Muscle of leg (tissue), 11 donors: ENCODE data around the gene BPIFB2. TPM values are rescaled to one million over a fixed set of nuclear protein-coding genes. Genes with fewer than 3 reads are reported as not detected.

Experiments used
- DNase-seq: peaks from one replicate; pipeline ENCODE4 v3.0.0; 2013
- H3K27ac ChIP-seq: one replicate; pipeline ENCODE4 v1.5.1; 2013; ENCODE audit warnings: mild to moderate bottlenecking, low read length, control low read depth
- H3K27me3 ChIP-seq: one replicate; pipeline ENCODE4 v1.6.1; 2013; ENCODE audit warnings: low read length; ENCODE audit not compliant: control insufficient read depth, insufficient read depth
- H3K36me3 ChIP-seq: one replicate; pipeline ENCODE4 v1.6.1; 2013; ENCODE audit warnings: low read length; ENCODE audit not compliant: control insufficient read depth, insufficient read depth
- H3K4me1 ChIP-seq: one replicate; pipeline ENCODE4 v1.6.1; 2013; ENCODE audit warnings: low read length; ENCODE audit not compliant: control insufficient read depth, insufficient read depth
- H3K4me3 ChIP-seq: one replicate; pipeline ENCODE4 v1.5.1; 2013; ENCODE audit warnings: low read length, control low read depth
- H3K9me3 ChIP-seq: replicated peaks from 2 replicates; pipeline ENCODE4 v1.6.1; 2013; ENCODE audit warnings: low read depth, low read length; ENCODE audit not compliant: control insufficient read depth
- WGBS: methylation state at CpG from one replicate; pipeline ENCODE4 v1.1.5; 2013; ENCODE audit warnings: missing lambda C conversion rate; ENCODE audit not compliant: insufficient coverage; 5-methylcytosine and 5-hydroxymethylcytosine counted together
- polyA plus RNA-seq, 8 donors: library from polyadenylated mRNA; unstranded; fragments of 120-200 nt; gene quantifications; one replicate each; pipeline versions ENCODE4 v1.2.1 to v1.2.3, GENCODE V29; 2013; ENCODE audit warnings: inconsistent platforms in 1 of 8, low replicate concordance in 1 of 8; ENCODE audit not compliant: insufficient read length in 8 of 8, insufficient read depth in 1 of 8
- total RNA-seq: library from RNA; stranded (reverse); fragments of 120-200 nt; gene quantifications from one replicate; pipeline ENCODE4 v1.2.4, GENCODE V29; 2013

BPIFB2 gene
- total and polyA plus RNA-seq, 9 donors = 0.10 TPM; not detected in 8

DNA sequence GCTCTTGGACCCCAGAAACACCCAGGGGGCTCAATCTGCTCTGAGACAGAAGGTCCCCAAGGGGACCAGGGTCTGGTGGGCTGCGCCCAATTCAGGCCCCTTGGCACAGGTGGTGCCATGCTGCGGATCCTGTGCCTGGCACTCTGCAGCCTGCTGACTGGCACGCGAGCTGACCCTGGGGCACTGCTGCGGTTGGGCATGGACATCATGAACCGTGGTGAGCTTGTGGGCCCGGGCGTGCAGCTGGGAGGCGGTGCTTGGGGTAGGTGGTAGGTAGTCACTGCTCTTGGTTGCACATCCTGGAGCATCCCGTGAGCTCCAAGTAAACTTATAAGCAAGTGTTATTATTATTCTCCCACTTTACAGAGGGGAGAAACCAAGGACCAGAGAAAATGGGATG lies 24.0 kb downstream of the BPIFB2 start, which contains the start of gene BPIFB6:
Gene BPIFB6, plus strand, starts transcription at position 118 of the 400 bp plus-strand sequence. Its CDS starts 0 bp downstream, at position 118.
- Histone ChIP-seq H3K4me3 (no peak within 1 kb of the TSS), H3K36me3 (no peaks in the 10 kb centered on the region), H3K4me1 (no peaks in the 10 kb centered on the region), H3K27ac (no peak within 1 kb of the TSS), H3K27me3 (peaks cover 11% of the 10 kb centered on the region), H3K9me3 (no peaks in the 10 kb centered on the region)
- no peak for DNase-seq
- 84% methylated on average over 8 of the region's 10 CpGs for WGBS

DNA sequence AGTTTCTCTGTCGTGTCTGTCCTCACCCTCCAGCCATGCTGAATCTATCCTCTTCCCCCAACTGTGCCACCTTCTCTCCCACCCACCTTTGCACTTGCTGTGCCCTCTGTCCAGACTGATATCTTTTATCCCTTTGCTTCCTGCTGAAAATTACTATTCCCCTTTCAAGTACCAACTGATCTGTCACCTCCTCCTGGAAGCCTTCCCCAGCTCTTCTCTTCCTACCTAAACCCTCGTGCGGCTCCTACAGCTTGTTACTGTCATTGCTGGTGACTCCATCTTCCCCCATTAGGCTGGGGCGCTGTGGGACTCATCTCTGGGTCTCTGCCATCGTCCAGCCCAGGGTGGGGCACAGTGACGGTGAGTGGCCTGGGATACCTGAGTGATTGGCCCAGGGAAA lies 25.1 kb downstream of the BPIFB2 start:
- DNase-seq = no peak
- Histone ChIP-seq H3K4me1 (no peaks in the 10 kb centered on the region), H3K9me3 (no peaks in the 10 kb centered on the region), H3K4me3 (no peak overlapping the region), H3K27ac (no peak overlapping the region), H3K27me3 (peaks cover 14% of the 10 kb centered on the region), H3K36me3 (no peaks in the 10 kb centered on the region)
- WGBS = 76% methylated on average over 4 of the region's 6 CpGs

DNA sequence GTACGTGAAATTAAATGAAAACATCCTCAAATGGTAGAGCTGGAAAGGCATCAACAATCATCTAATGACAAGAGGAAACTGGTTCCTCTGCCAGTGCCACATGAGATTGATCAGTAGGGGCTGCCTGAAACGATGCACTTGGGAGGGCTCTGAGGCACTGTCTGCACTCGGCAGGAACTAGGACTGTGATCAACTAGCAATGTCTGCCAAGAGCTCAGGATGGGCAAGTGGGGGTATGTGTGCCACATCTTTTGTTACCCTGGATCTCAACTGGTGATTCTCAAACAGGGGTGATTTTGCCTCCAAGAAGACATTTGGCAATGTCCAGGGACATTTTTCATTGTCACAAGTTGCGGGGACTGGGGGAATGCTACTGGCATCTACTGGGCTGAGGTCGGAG lies 25.9 kb downstream of the BPIFB2 start:
- H3K4me3 ChIP-seq = no peak overlapping the region
- H3K27me3 ChIP-seq = peaks cover 14% of the 10 kb centered on the region
- no peaks in the 10 kb centered on the region for H3K36me3 ChIP-seq
- H3K4me1 ChIP-seq = no peaks in the 10 kb centered on the region
- no peaks in the 10 kb centered on the region for H3K9me3 ChIP-seq
- no peak for DNase-seq
- WGBS = 70% methylated on average over 5 of the region's 5 CpGs
- H3K27ac ChIP-seq = no peak overlapping the region

DNA sequence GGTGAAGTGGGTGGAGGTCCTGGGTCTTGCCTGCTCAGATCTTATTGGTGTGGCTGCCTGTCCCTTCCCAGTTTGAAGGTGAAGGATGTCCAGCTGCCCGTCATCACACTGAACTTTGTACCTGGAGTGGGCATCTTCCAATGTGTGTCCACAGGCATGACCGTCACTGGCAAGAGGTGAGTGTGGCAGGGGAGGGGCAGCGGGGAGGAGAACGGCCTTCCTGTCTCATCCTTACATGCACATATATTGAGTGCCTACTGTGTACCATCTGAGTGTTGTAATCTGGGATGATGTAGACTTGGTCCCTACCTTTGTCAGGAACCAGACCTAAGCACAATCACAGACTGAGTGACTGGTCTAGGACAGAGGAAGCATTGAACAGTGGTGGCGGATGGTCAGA lies 26.6 kb downstream of the BPIFB2 start:
- H3K4me1 ChIP-seq = no peaks in the 10 kb centered on the region
- no peaks in the 10 kb centered on the region for H3K36me3 ChIP-seq
- WGBS = 81% methylated on average over 3 of the region's 5 CpGs

DNA sequence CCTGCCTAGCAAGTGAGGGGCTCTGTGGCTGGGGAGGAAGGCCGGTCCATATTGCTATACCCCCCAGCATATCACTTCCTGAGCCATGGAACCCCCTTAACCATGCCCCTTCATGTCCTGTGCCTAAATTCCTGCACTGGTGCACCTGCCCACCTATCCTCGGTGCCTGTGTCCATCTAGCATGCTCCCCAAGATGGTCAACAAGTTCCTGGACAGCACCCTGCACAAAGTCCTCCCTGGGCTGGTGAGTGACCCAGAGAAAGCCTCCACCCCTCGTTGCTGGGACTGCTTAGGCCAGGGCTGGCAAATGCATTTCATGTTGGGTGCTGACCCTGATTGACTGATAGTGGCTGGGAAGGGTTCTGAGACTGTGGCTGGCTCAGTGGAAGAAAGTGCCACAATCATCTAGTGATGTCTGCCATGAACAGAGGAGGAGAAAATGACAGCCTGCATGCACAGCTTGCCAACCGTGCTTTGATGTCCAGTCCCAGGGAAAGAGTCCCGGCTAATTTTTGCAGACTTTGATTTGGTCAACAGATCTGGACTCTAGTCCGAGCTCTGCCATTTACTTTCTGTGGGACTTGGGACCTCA lies 27.5 kb downstream of the BPIFB2 start:
- WGBS = 83% methylated on average over 5 of the region's 6 CpGs
- Histone ChIP-seq H3K27me3 (peaks cover 10% of the 10 kb centered on the region), H3K36me3 (no peaks in the 10 kb centered on the region), H3K27ac (no peak overlapping the region), H3K4me3 (no peak overlapping the region), H3K4me1 (no peaks in the 10 kb centered on the region), H3K9me3 (no peaks in the 10 kb centered on the region)
- no peak for DNase-seq

More for the DNA sequence above, 26.6 kb downstream of the BPIFB2 start:
- no peak overlapping the region for H3K27ac ChIP-seq
- no peak for DNase-seq
- no peak overlapping the region for H3K4me3 ChIP-seq
- peaks cover 14% of the 10 kb centered on the region for H3K27me3 ChIP-seq
- H3K9me3 ChIP-seq = no peaks in the 10 kb centered on the region

DNA sequence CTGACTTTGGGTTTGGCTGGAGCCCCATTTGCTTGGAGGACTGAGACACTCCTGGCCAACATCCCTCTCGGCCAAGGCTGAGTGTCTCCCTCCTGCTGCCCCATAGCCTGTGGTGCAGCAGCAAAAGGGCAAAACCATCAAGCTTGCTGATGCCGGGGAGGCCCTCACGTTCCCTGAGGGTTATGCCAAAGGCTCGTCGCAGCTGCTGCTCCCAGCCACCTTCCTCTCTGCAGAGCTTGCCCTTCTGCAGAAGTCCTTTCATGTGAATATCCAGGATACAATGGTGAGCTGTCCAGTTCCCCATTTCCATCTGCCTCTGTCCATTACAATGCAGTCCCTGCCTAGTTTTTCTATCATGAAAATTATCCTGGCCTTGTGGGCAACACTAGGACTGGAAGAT lies 30.0 kb downstream of the BPIFB2 start:
- Histone ChIP-seq H3K4me1 (no peaks in the 10 kb centered on the region), H3K27ac (no peak overlapping the region), H3K4me3 (no peak overlapping the region), H3K9me3 (no peaks in the 10 kb centered on the region), H3K27me3 (peaks cover 8% of the 10 kb centered on the region), H3K36me3 (no peaks in the 10 kb centered on the region)
- 61% methylated on average over 5 of the region's 5 CpGs for WGBS
- DNase-seq = no peak

DNA sequence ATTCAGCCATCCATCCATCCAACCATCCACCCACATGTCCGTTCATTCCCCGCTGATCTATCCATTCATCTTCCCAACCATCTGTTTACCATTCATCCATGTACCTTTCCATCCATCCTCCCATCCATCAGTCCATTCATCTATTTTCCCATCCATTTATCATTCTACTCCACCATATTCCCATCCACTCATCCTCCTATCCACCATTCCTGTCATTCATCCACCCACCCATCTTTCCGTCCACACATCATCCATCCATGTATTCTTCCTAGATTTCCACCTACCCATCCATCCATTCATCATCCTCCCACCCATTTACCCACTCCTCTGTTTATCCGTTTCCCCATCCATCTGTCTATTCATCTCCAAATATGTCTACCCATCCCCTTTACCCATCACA lies 30.7 kb downstream of the BPIFB2 start:
- H3K4me3 ChIP-seq = no peak overlapping the region
- no peaks in the 10 kb centered on the region for H3K9me3 ChIP-seq
- no peaks in the 10 kb centered on the region for H3K36me3 ChIP-seq
- no peak for DNase-seq
- 77% methylated on average over 4 of the region's 4 CpGs for WGBS
- H3K4me1 ChIP-seq = no peaks in the 10 kb centered on the region
- H3K27me3 ChIP-seq = peaks cover 6% of the 10 kb centered on the region
- H3K27ac ChIP-seq = no peak overlapping the region

DNA sequence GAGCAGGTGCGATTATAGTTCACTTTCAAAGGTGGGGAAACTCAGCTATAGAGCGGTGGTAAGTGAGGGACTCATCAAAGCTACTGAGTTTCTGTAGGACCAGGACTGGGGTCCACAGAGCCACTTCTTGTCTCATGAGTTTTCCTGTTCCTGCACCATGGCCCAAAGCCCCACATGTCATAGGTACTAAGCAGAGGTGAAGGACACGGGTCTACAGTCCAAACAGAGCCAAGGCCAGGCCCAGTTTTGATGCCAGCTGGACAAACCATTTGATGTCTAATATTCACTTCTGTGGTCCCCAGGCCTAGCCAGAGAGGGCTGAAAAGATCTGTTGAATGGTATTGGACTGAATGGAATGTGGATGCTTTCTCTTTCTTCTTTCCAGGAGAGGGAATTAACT lies 34.9 kb downstream of the BPIFB2 start:
- 100% methylated on average over 1 of the region's 3 CpGs for WGBS

DNA sequence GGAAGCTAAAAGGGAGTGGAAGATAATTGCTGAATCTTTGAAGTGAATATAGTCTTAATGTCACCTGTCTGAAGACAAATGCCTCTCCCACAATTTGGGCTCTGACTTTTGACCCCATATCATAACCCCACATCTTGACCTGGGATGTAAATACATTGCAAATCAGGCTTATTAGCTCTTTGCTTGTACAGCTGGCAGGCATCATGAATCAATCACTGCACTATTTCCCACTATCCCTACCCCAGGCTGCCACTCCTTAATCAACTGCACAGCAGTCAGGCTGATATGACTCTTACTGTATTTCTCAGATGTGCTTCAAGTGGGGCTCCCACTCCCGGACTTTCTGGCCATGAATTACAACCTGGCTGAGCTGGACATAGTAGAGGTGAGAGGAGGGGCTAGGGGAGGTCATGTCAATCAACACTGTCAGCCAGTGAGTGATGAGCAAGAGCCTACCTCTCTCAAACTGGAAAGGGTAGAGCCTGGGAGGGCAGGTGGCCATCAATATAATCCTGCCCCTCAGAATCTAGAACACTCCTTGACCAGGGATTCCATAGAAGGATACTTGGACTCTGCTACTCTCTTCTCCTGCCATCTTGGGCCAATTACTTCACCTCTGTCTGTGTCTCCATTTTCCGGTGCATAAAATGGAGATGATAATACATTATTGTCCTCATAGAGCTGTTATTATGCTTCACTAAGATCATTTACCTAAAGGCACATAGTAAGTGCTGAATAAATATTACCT lies 35.7 kb downstream of the BPIFB2 start:
- Histone ChIP-seq H3K4me3 (no peak overlapping the region), H3K27ac (no peak overlapping the region), H3K9me3 (peaks cover 2% of the 10 kb centered on the region), H3K4me1 (no peaks in the 10 kb centered on the region), H3K36me3 (no peaks in the 10 kb centered on the region), H3K27me3 (peaks cover 3% of the 10 kb centered on the region)
- no peak for DNase-seq
- WGBS = no CpG with 5 or more reads among the region's 2 CpGs

More for the DNA sequence above, 34.9 kb downstream of the BPIFB2 start:
- Histone ChIP-seq H3K36me3 (no peaks in the 10 kb centered on the region), H3K27ac (no peak overlapping the region), H3K27me3 (peaks cover 3% of the 10 kb centered on the region), H3K4me3 (no peak overlapping the region), H3K9me3 (peaks cover 2% of the 10 kb centered on the region), H3K4me1 (no peaks in the 10 kb centered on the region)
- DNase-seq = no peak

DNA sequence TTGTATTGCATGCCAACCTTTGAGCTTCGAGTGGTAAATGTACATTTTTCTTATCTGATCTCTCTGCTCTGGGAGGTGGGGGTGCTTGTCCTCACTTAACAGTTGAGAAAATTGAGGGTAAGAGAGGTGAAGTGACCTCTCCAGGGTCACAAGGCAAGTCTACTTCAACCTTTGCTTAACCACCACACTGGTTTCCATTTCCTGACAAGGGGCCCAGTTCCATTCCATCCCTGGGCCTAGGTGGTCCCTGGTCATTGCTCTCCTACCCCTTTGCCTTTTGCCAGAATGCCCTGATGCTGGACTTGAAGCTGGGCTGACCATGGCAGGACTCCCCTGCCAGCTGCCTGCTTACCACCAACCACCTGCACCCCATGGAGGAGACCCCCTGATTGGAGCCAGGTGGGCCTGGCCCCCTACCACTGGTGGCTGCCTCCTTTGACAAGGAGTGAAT lies 36.3 kb downstream of the BPIFB2 start:
- Histone ChIP-seq H3K4me3 (no peak overlapping the region), H3K4me1 (no peaks in the 10 kb centered on the region), H3K27me3 (peaks cover 3% of the 10 kb centered on the region), H3K27ac (no peak overlapping the region), H3K9me3 (peaks cover 2% of the 10 kb centered on the region), H3K36me3 (no peaks in the 10 kb centered on the region)
- 40% methylated on average over 1 of the region's 1 CpG for WGBS
- no peak for DNase-seq
